Activated B cell treated with CpG ODN at 0.5 μM for 24 hours (primary cell): ENCODE data around the gene NR2C1. TPM values are rescaled to one million over a fixed set of nuclear protein-coding genes. Genes with fewer than 3 reads are reported as not detected.

Source experiments
- ATAC-seq: fragments of 200-7000 bp; cut with Tn5 transposase; one replicate; pipeline ENCODE4 v1.10.0; 2021; ENCODE audit warnings: low read depth, mild to moderate bottlenecking, moderate library complexity
- CTCF ChIA-PET: fragments of 350-600 bp; sonication (Branson Sonifier 250); formaldehyde crosslinking; loops from one replicate; lab custom pipeline; 2021; ENCODE audit warnings: antibody characterized with exemption; lab: Charles Lee
- POLR2A ChIA-PET: fragments of 350-600 bp; sonication (Branson Sonifier 250); formaldehyde crosslinking; loops from one replicate; lab custom pipeline; 2021; ENCODE audit warnings: antibody characterized with exemption; lab: Charles Lee
- DNase-seq: peaks from one replicate; pipeline ENCODE4 v3.0.0; 2022
- H3K27ac Mint-ChIP-seq: one replicate; pipeline ENCODE4 v1.8.0; 2020; ENCODE audit warnings: mixed read lengths
- H3K27me3 Mint-ChIP-seq: one replicate; pipeline ENCODE4 v1.8.0; 2021; ENCODE audit warnings: mixed read lengths
- H3K36me3 Mint-ChIP-seq: one replicate; pipeline ENCODE4 v1.8.0; 2021; ENCODE audit warnings: low read depth, mixed read lengths
- H3K4me1 Mint-ChIP-seq: one replicate; pipeline ENCODE4 v1.8.0; 2021; ENCODE audit warnings: mixed read lengths
- H3K4me3 Mint-ChIP-seq: one replicate; pipeline ENCODE4 v1.8.0; 2020; ENCODE audit warnings: mild to moderate bottlenecking, mixed read lengths
- H3K9me3 Mint-ChIP-seq: one replicate; pipeline ENCODE4 v1.8.0; 2020; ENCODE audit warnings: mixed read lengths
- intact Hi-C: fragments of 100-400 bp; cut with micrococcal nuclease; formaldehyde crosslinking; loops from one replicate; pipeline ENCODE4 v1.15.1; 2024
- total RNA-seq: library from RNA; stranded (reverse); gene quantifications from 2 replicates; pipeline ENCODE4 v1.2.3, GENCODE V29; 2022
- TF ChIP-seq, protein P1 (sequence below): fragments of 200-600 bp; IDR thresholded peaks from one replicate; pipeline ENCODE4 v1.8.0; 2022; ENCODE audit warnings: antibody characterized with exemption, mild to moderate bottlenecking

Gene NR2C1
- total RNA-seq, 1 donor from 2014 or later, result 30.8 TPM

DNA sequence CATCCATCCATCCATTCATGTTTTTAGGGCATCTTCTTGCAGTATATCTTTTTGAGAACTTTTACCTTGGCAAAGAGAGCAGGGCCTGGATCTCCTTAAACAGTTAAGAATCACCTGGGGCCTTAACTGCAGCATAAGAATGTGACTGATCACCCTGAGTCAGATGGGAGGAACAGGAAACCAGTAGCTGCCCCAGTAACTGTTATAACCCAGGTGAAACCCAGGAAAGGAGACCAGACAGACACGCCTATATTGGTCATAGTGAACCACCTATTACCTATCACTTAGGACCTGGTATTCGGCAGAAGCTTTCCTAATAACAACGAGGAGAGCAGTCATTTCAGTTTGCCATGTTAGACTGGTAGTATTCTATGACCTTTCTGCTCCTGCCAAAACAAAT lies 43.4 kb upstream of the NR2C1 start:
- TF ChIP-seq, protein P1, sequence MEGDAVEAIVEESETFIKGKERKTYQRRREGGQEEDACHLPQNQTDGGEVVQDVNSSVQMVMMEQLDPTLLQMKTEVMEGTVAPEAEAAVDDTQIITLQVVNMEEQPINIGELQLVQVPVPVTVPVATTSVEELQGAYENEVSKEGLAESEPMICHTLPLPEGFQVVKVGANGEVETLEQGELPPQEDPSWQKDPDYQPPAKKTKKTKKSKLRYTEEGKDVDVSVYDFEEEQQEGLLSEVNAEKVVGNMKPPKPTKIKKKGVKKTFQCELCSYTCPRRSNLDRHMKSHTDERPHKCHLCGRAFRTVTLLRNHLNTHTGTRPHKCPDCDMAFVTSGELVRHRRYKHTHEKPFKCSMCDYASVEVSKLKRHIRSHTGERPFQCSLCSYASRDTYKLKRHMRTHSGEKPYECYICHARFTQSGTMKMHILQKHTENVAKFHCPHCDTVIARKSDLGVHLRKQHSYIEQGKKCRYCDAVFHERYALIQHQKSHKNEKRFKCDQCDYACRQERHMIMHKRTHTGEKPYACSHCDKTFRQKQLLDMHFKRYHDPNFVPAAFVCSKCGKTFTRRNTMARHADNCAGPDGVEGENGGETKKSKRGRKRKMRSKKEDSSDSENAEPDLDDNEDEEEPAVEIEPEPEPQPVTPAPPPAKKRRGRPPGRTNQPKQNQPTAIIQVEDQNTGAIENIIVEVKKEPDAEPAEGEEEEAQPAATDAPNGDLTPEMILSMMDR, result no peak
- intact Hi-C loops, result loop anchor here (1.0 to 2.0 kb wide), 5 partner anchors 101 to 1400 kb away; partner anchors contain the start of genes FGD6, METAP2 and VEZT
- Mint-ChIP-seq H3K9me3 (no peaks in the 10 kb centered on the region), H3K4me1 (peaks cover 3% of the 10 kb centered on the region), H3K27ac (no peak overlapping the region), H3K27me3 (no peaks in the 10 kb centered on the region), H3K4me3 (no peak overlapping the region), H3K36me3 (no peaks in the 10 kb centered on the region)
- ChIA-PET POLR2A (interaction anchor here (1.0 to 1.1 kb wide), 2 partner anchors 101 to 418 kb away, joined by 4 to 6 read pairs; partner anchors contain the start of genes FGD6 and VEZT), CTCF (interaction anchor here (1.0 to 6.1 kb wide), 7 partner anchors 101 to 1400 kb away, joined by 3 to 102 read pairs (median 5); partner anchors contain the start of genes FGD6 and VEZT)
- DNase-seq (no peak), ATAC-seq (peak; percentile 28)

DNA sequence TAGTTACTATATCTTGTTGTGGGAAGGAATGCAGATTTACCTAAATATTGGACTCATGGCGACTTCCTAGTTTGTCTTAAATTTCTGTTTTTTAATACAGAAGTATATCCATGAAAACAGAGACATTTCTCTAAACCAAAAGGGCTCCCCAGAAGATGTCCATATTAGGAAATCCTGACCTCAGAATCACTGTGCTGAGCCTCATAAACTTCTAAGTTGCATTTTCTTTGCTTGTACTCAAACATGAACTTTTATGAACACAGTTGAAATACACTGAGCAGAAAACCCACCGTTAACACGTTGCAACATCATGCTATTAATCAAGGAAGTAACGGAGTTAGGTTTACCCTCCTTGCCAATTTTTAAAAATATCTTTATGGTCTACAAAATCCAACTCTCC lies 42.9 kb upstream of the NR2C1 start:
- TF ChIP-seq, protein P1, result no peak
- Mint-ChIP-seq H3K27me3 (no peaks in the 10 kb centered on the region), H3K4me1 (peaks cover 3% of the 10 kb centered on the region), H3K9me3 (no peaks in the 10 kb centered on the region), H3K4me3 (no peak overlapping the region), H3K36me3 (no peaks in the 10 kb centered on the region), H3K27ac (no peak overlapping the region)
- ChIA-PET POLR2A (no interaction called here), CTCF (interaction anchor here (1.3 to 6.1 kb wide), 4 partner anchors 101 to 699 kb away, joined by 4 to 102 read pairs (median 4); partner anchors contain the start of genes FGD6 and VEZT)
- ATAC-seq (no peak), DNase-seq (no peak)
- intact Hi-C loops, result loop anchor here (2.0 kb wide), 1 partner anchor 1400 kb away; no protein-coding TSS in a partner anchor

DNA sequence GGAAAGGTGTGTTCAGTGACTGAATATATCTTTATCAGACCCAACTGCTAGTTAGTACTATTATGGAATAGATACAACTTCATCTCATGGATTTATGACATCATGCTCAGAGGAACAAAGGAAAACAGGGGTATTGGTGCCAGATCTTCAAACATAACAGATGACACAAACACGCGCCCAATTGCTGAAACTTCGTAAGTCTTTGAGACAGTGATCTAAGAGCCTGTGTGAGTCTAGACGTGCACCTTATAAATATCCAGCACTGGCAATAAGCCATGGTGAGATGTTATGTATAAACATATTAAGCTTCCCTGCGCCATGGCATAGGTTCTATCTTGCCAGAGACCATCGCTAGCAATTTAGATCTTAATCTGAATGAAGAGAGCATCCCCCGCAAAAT lies 42.2 kb upstream of the NR2C1 start:
- ChIA-PET CTCF (interaction anchor here (1.3 to 6.1 kb wide), 3 partner anchors 102 to 700 kb away, joined by 4 to 102 read pairs (median 5); partner anchors contain the start of genes FGD6 and VEZT), POLR2A (interaction anchor here (0.6 kb wide), 1 partner anchor 219 kb away, joined by 3 read pairs; no protein-coding TSS in a partner anchor)
- Mint-ChIP-seq H3K9me3 (no peaks in the 10 kb centered on the region), H3K27me3 (no peaks in the 10 kb centered on the region), H3K4me1 (peaks cover 3% of the 10 kb centered on the region), H3K4me3 (no peak overlapping the region), H3K27ac (no peak overlapping the region), H3K36me3 (no peaks in the 10 kb centered on the region)
- DNase-seq (no peak), ATAC-seq (no peak)
- TF ChIP-seq, protein P1, result no peak
- intact Hi-C loops, result loop anchor here (2.0 kb wide), 1 partner anchor 1401 kb away; no protein-coding TSS in a partner anchor

DNA sequence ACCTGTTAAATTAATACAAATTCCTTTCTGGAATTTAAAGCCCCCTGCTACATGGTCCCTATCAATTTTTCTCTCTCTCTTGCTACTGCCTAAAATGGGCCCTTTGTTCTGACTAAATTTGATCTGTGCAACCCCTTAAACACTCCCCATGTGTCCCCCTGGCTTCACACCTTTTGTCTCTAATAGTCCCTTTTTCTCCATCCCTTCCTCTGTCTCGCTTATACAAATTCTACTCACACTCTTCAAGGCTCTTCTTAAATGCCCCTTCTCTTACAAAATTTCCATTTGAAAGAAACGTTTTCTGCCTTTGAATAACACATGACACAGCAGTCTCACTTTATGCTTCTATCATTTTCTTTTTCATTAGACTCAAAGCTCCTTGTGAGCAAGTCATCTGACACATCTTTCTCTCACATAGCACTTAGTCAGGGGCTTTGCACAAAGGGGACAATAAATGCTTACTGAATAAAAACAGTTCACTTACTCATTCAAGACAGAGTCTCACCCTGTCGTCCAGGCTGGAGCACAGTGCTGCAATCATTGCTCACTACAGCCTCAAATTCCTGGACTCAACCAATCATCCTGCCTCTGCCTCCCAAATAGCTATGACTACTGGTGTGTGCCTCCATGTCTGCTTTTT lies 41.5 kb upstream of the NR2C1 start:
- H3K4me1 Mint-ChIP-seq, result peaks cover 3% of the 10 kb centered on the region
- ChIA-PET CTCF (interaction anchor here (0.6 to 6.1 kb wide), 4 partner anchors 103 to 701 kb away, joined by 3 to 102 read pairs (median 4); partner anchors contain the start of genes FGD6 and VEZT), POLR2A (interaction anchor here (0.6 kb wide), 1 partner anchor 220 kb away, joined by 3 read pairs; no protein-coding TSS in a partner anchor)
- intact Hi-C loops, result no loop called here
- TF ChIP-seq, protein P1, result no peak
- ATAC-seq (no peak), DNase-seq (no peak)
- H3K4me3 Mint-ChIP-seq, result no peak overlapping the region
- no peaks in the 10 kb centered on the region for H3K9me3 Mint-ChIP-seq
- H3K27me3 Mint-ChIP-seq, result no peaks in the 10 kb centered on the region
- no peak overlapping the region for H3K27ac Mint-ChIP-seq
- no peaks in the 10 kb centered on the region for H3K36me3 Mint-ChIP-seq

DNA sequence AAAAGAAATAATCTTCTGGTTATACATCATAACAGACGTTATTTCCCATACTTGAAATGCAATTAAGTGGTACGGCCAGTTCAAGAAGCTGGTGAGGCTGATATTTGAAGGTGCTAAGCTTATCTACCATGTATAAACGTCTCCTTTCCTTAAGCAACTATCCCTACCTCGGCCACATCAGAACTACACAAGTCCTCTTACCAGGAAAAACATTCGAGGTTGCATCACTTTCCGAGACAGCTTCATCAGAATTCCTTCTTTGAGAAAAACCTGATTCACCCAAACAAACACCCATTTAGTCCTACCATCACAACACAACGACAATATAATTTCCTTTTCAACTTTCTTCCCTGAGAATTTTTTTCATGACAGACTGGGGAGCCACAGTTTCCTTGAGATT lies 33.9 kb upstream of the NR2C1 start:
- ATAC-seq (no peak), DNase-seq (no peak)
- no peaks in the 10 kb centered on the region for H3K27me3 Mint-ChIP-seq
- TF ChIP-seq, protein P1, result no peak
- ChIA-PET POLR2A (no interaction called here), CTCF (no interaction called here)
- no peak overlapping the region for H3K4me3 Mint-ChIP-seq
- no peak overlapping the region for H3K27ac Mint-ChIP-seq
- H3K4me1 Mint-ChIP-seq, result peaks cover 17% of the 10 kb centered on the region
- H3K36me3 Mint-ChIP-seq, result peaks cover 6% of the 10 kb centered on the region
- H3K9me3 Mint-ChIP-seq, result no peaks in the 10 kb centered on the region
- intact Hi-C loops, result no loop called here
